ENCODE data around the gene AFG3L2. TPM values are rescaled to one million over a fixed set of nuclear protein-coding genes. Genes with fewer than 3 reads are reported as not detected.
A peak's percentile ranks its signal among the peaks of the same experiment; 100 is the strongest.

The AFG3L2 gene
- total and polyA plus RNA-seq, 10 of the 15 experiments (the other 5 are each of a cell fraction or from before 2014, with no cell fraction given) = 21.0 to 72.7 (median 57.7) TPM

- no peak overlapping the region for H2AFZ ChIP-seq (ENCODE audit: control insufficient read depth, low read depth, low read length)
- 50% methylated on average over 2 of the region's 5 CpGs for WGBS (ENCODE audit: insufficient coverage, insufficient replicate concordance, low lambda C conversion rate, missing lambda C conversion rate)
- H3K79me2 ChIP-seq (ENCODE audit: control insufficient read depth, insufficient read depth, low read length) = no peaks in the 10 kb centered on the region; the same call in 1 of the 2 replicates
- ChIA-PET POLR2A (no interaction called here), SMC1A (ENCODE audit: uncharacterized antibody, unreplicated experiment) (interaction anchor here (0.8 to 3.0 kb wide), 5 partner anchors 10 to 268 kb away, joined by 3 to 10 read pairs (median 4); no protein-coding TSS in a partner anchor), CTCF (interaction anchor here (4.5 kb wide), 1 partner anchor 11 kb away, joined by 50 read pairs; no protein-coding TSS in a partner anchor), RAD21 (ENCODE audit: unreplicated experiment) (interaction anchor here (0.7 to 1.4 kb wide), 2 partner anchors 9 to 545 kb away, joined by 4 to 5 read pairs; no protein-coding TSS in a partner anchor)
- ATAC-seq (no peak), DNase-seq (ENCODE audit: low read depth, low spot score) (no peak), FAIRE-seq (no peak)
- TF ChIP-seq MEF2B (IDR thresholded peaks at IDR 0.05; ENCODE audit: partially characterized antibody, poor library complexity, severe bottlenecking) = peak; percentile 63
- no peak for TF ChIP-seq CHD1 (IDR thresholded peaks at IDR 0.05; ENCODE audit: low read depth, low read length)
- in situ Hi-C loops (cut with MboI) = no loop called here
- H3K36me3 ChIP-seq (ENCODE audit: control insufficient read depth in 2 of 2, insufficient read depth in 2 of 2, low read length in 1 of 2) = peaks cover 0 to 3% of the 10 kb centered on the region in 2 experiments; a peak in 2 of 4 replicates
- no peak overlapping the region for H3K4me3 ChIP-seq
- no peak overlapping the region for H3K9ac ChIP-seq (ENCODE audit: control insufficient read depth, insufficient read depth, low read length)
- no TSS peak for BruUV-seq (replicated peaks)
- H3K4me2 ChIP-seq (ENCODE audit: control insufficient read depth, insufficient read depth) = no peak overlapping the region
- intact Hi-C loops (cut with micrococcal nuclease; ENCODE audit: unreplicated experiment) = no loop called here
- H3K27ac ChIP-seq (ENCODE audit: control insufficient read depth, insufficient read depth) = no peak overlapping the region
- no peaks in the 10 kb centered on the region for H3K9me3 ChIP-seq (replicated peaks; ENCODE audit: control insufficient read depth, insufficient read depth, low read length)
- no peaks in the 10 kb centered on the region for H3K27me3 ChIP-seq (replicated peaks in 1 of 2; ENCODE audit: control insufficient read depth in 2 of 2, insufficient read depth in 2 of 2, low read length in 1 of 2)
- H3K4me1 ChIP-seq (ENCODE audit: control insufficient read depth, insufficient read depth, low read length) = peaks cover 31% of the 10 kb centered on the region
- no peaks in the 10 kb centered on the region for H4K20me1 ChIP-seq (ENCODE audit: control insufficient read depth, insufficient read depth)
Measured at GRCh38 chr18:12318857-12319256, 58.2 kb downstream of the AFG3L2 start.

GRCh38 chr18:12318334-12318697 is 58.7 kb downstream of the AFG3L2 start:
- peaks cover 33% of the 10 kb centered on the region for H3K4me1 ChIP-seq (ENCODE audit: control insufficient read depth, insufficient read depth, low read length)
- H3K4me2 ChIP-seq (ENCODE audit: control insufficient read depth, insufficient read depth) = 0 out of 2 replicates have a peak overlapping the region, but pooled peaks have one; percentile 23
- no peak overlapping the region for H2AFZ ChIP-seq (ENCODE audit: control insufficient read depth, low read depth, low read length)
- SMC1A ChIA-PET (ENCODE audit: uncharacterized antibody, unreplicated experiment) = interaction anchor here (0.8 to 3.0 kb wide), 6 partner anchors 9 to 268 kb away, joined by 3 to 10 read pairs (median 4); partner anchors contain the start of gene AFG3L2
- BruUV-seq (replicated peaks) = no TSS peak
- no peak overlapping the region for H3K4me3 ChIP-seq
- ATAC-seq (peak; percentile 33), FAIRE-seq (no peak), DNase-seq (ENCODE audit: low read depth, low spot score) (no peak)
- H4K20me1 ChIP-seq (ENCODE audit: control insufficient read depth, insufficient read depth) = no peaks in the 10 kb centered on the region
- POLR2A ChIA-PET = interaction anchor here (0.5 to 1.0 kb wide), 2 partner anchors 9 to 33 kb away, joined by 4 to 5 read pairs; no protein-coding TSS in a partner anchor
- intact Hi-C loops (cut with micrococcal nuclease; ENCODE audit: unreplicated experiment) (no loop called here), in situ Hi-C loops (cut with MboI) (no loop called here)
- H3K9me3 ChIP-seq (replicated peaks; ENCODE audit: control insufficient read depth, insufficient read depth, low read length) = no peaks in the 10 kb centered on the region
- no peak overlapping the region for H3K9ac ChIP-seq (ENCODE audit: control insufficient read depth, insufficient read depth, low read length)
- CTCF ChIA-PET = interaction anchor here (0.9 to 4.5 kb wide), 3 partner anchors 9 to 74 kb away, joined by 3 to 50 read pairs (median 5); no protein-coding TSS in a partner anchor
- RAD21 ChIA-PET (ENCODE audit: unreplicated experiment) = interaction anchor here (1.4 kb wide), 1 partner anchor 10 kb away, joined by 5 read pairs; no protein-coding TSS in a partner anchor
- TF ChIP-seq NFYB (IDR thresholded peaks at IDR 0.05; ENCODE audit: insufficient read depth, low read depth, low read length) = no peak
- no peak for TF ChIP-seq NR2C1 (IDR thresholded peaks at IDR 0.05)
- TF ChIP-seq JUND (IDR thresholded peaks at IDR 0.05; ENCODE audit: low read depth, low read length) = no peak
- TF ChIP-seq CHD2 (IDR thresholded peaks at IDR 0.05; ENCODE audit: borderline replicate concordance, low read depth, low read length) = no peak
- no peak for TF ChIP-seq GABPA (IDR thresholded peaks at IDR 0.05; ENCODE audit: low read depth)
- TF ChIP-seq MTA2 (IDR thresholded peaks at IDR 0.05; ENCODE audit: low read depth) = no peak
- no peak for TF ChIP-seq ZNF24 (IDR thresholded peaks at IDR 0.05)
- no peak for TF ChIP-seq ELK1 (IDR thresholded peaks at IDR 0.05; ENCODE audit: low read depth, low read length)
- no peak for TF ChIP-seq REST (IDR thresholded peaks at IDR 0.05; ENCODE audit: low read depth, low read length)
- no peak for TF ChIP-seq MEF2B (IDR thresholded peaks at IDR 0.05; ENCODE audit: partially characterized antibody, poor library complexity, severe bottlenecking)
- H3K27ac ChIP-seq (ENCODE audit: control insufficient read depth, insufficient read depth) = peak overlapping the region; percentile 4; the same call in 1 of the 2 replicates
- H3K36me3 ChIP-seq (ENCODE audit: control insufficient read depth in 2 of 2, insufficient read depth in 2 of 2, low read length in 1 of 2) = peaks cover 0 to 3% of the 10 kb centered on the region in 2 experiments; a peak in 2 of 4 replicates
- H3K79me2 ChIP-seq (ENCODE audit: control insufficient read depth, insufficient read depth, low read length) = no peaks in the 10 kb centered on the region; the same call in 1 of the 2 replicates
- no peaks in the 10 kb centered on the region for H3K27me3 ChIP-seq (replicated peaks in 1 of 2; ENCODE audit: control insufficient read depth in 2 of 2, insufficient read depth in 2 of 2, low read length in 1 of 2)
- 27% methylated on average over 5 of the region's 5 CpGs for WGBS (ENCODE audit: insufficient coverage, insufficient replicate concordance, low lambda C conversion rate, missing lambda C conversion rate)

All from GM12878 (cell line).